T-helper 1 cell treated with Interleukin-12 subunit alpha and Interleukin-12 subunit beta and Interleukin-4 antibody, amounts not matched to agents 30 μg/mL and 1 μg/mL, for 36 hours (primary cell): ENCODE measurements around the gene ITIH1.
"Not testable (repeated sequence)": the region's sequence is repeated elsewhere in the genome, so short reads cannot be mapped to it uniquely, and the experiment has no call there.

Experiments used
- H3K27ac Mint-ChIP-seq: one replicate; pipeline ENCODE4 v1.8.0; 2021; ENCODE audit warnings: mild to moderate bottlenecking, mixed read lengths
- H3K27me3 Mint-ChIP-seq: one replicate; pipeline ENCODE4 v1.8.0; 2021; ENCODE audit warnings: low read depth, mixed read lengths
- H3K36me3 Mint-ChIP-seq: one replicate; pipeline ENCODE4 v1.8.0; 2021; ENCODE audit warnings: low read depth, mixed read lengths
- H3K4me1 Mint-ChIP-seq: one replicate; pipeline ENCODE4 v1.8.0; 2021; ENCODE audit warnings: low read depth, mixed read lengths
- H3K4me3 Mint-ChIP-seq: one replicate; pipeline ENCODE4 v1.8.0; 2021; ENCODE audit warnings: mild to moderate bottlenecking, moderate library complexity, mixed read lengths
- H3K9me3 Mint-ChIP-seq: one replicate; pipeline ENCODE4 v1.8.0; 2021; ENCODE audit warnings: mixed read lengths

ITIH1 gene, protein sequence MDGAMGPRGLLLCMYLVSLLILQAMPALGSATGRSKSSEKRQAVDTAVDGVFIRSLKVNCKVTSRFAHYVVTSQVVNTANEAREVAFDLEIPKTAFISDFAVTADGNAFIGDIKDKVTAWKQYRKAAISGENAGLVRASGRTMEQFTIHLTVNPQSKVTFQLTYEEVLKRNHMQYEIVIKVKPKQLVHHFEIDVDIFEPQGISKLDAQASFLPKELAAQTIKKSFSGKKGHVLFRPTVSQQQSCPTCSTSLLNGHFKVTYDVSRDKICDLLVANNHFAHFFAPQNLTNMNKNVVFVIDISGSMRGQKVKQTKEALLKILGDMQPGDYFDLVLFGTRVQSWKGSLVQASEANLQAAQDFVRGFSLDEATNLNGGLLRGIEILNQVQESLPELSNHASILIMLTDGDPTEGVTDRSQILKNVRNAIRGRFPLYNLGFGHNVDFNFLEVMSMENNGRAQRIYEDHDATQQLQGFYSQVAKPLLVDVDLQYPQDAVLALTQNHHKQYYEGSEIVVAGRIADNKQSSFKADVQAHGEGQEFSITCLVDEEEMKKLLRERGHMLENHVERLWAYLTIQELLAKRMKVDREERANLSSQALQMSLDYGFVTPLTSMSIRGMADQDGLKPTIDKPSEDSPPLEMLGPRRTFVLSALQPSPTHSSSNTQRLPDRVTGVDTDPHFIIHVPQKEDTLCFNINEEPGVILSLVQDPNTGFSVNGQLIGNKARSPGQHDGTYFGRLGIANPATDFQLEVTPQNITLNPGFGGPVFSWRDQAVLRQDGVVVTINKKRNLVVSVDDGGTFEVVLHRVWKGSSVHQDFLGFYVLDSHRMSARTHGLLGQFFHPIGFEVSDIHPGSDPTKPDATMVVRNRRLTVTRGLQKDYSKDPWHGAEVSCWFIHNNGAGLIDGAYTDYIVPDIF

DNA sequence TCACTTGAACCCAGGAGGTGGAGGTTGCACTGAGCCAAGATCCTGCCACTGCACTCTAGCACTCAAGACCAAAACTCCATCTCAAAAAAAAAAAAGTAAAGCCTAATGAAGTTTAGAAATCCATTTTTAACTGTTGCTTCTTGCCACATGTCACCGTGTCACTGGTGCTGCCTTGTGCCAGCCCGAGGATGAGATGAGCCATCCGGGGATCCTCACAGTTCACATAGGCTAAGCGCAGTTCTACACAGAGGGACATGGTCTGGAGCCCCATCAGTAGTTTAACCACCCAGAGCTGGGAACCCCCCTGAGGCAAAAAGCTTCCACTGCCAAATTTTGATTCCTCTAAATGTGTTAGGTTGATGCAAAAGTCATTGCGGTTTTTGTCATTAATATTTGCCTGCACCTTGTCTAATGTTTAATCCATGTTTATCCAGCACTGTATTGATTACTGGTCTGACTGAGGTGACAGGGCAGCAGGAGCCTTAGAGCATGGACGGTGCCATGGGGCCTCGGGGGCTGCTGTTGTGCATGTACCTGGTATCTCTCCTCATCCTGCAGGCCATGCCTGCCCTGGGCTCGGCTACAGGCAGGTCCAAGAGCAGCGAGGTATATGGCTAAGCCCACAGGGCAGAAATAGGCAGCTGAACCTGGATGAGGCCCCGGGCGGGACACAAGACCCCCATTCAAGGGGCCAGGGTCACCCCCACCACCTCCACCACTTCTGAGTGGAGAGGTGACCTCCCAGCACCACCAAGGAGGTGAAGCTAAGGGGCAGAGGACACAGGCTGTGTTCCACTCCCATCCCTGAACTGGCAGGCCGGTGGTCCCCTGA is at the start of gene ITIH1:
Gene ITIH1 (plus strand): TSS at position 473 of the 832 bp plus-strand sequence. CDS start 17 bp downstream, at position 490.
- Mint-ChIP-seq H3K36me3 (no peaks in the 10 kb centered on the region), H3K27me3 (peaks cover 6% of the 10 kb centered on the region), H3K4me1 (no peaks in the 10 kb centered on the region), H3K27ac (no peak within 1 kb of the TSS), H3K4me3 (no peak within 1 kb of the TSS), H3K9me3 (no peaks in the 10 kb centered on the region)

DNA sequence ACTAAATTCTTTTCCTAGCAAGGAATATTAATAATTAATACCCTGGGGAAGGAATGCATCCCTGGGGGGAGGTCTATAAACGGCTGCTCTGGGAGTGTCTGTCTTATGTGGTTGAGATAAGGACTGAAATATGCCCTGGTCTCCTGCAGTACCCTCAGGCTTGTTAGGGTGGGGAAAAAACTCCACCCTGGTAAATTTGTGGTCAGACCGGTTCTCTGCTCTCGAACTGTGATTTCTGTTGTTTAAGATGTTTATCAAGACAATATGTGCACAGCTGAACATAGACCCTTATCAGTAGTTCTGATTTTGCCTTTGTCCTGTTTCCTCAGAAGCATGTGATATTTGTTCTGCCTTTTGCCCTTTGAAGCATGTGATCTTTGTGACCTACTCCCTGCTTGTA is 48.6 kb upstream of the ITIH1 start:
- H3K36me3 Mint-ChIP-seq = peaks cover 47% of the 10 kb centered on the region
- not testable (repeated sequence) for H3K27ac Mint-ChIP-seq, H3K4me3 Mint-ChIP-seq, H3K27me3 Mint-ChIP-seq, H3K4me1 Mint-ChIP-seq
- peaks cover 47% of the 10 kb centered on the region for H3K9me3 Mint-ChIP-seq

DNA sequence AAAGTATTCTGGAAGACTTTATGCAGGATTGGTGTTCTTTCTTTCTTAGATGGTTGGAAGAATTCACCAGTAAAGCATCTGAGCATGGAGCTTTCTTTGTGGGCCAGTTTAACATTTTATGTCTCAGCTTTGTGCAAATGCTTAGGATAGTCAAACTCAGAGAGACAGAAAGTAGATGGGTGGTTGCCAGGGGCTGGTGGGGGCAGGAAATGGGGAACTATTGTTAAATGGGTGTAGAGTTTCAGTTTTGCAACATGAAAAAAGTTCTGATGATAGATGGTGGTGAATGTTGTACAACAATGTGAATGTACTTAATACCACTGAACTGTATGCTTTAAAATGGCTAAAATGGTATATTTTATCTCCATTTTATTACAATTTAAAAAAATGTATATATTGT is 46.7 kb upstream of the ITIH1 start:
- H3K27ac Mint-ChIP-seq = peak overlapping the region; percentile 22
- H3K27me3 Mint-ChIP-seq = no peaks in the 10 kb centered on the region
- no peak overlapping the region for H3K4me3 Mint-ChIP-seq
- peaks cover 61% of the 10 kb centered on the region for H3K36me3 Mint-ChIP-seq
- peaks cover 8% of the 10 kb centered on the region for H3K4me1 Mint-ChIP-seq
- peaks cover 51% of the 10 kb centered on the region for H3K9me3 Mint-ChIP-seq

DNA sequence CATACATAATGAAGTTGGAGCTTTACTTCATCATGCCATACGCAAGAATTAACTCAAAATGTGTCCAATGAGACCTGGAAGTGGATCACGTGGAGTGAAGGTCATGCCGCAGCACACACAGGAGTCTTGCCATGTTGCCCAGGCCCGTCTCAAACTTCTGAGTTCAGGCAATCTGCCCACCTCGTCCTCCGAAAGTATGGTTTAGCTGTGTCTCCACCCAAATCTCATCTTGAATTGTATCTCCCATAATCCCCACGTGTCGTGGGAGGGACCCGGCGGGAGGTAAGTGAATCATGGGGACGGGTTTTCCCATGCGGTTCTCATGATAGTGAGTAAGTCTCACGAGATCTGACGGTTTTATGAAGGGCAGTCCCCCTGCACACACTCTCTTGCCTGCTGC is 45.8 kb upstream of the ITIH1 start:
- Mint-ChIP-seq H3K27ac (no peak overlapping the region), H3K36me3 (peaks cover 65% of the 10 kb centered on the region), H3K4me3 (no peak overlapping the region), H3K9me3 (peaks cover 51% of the 10 kb centered on the region), H3K4me1 (peaks cover 8% of the 10 kb centered on the region), H3K27me3 (no peaks in the 10 kb centered on the region)

DNA sequence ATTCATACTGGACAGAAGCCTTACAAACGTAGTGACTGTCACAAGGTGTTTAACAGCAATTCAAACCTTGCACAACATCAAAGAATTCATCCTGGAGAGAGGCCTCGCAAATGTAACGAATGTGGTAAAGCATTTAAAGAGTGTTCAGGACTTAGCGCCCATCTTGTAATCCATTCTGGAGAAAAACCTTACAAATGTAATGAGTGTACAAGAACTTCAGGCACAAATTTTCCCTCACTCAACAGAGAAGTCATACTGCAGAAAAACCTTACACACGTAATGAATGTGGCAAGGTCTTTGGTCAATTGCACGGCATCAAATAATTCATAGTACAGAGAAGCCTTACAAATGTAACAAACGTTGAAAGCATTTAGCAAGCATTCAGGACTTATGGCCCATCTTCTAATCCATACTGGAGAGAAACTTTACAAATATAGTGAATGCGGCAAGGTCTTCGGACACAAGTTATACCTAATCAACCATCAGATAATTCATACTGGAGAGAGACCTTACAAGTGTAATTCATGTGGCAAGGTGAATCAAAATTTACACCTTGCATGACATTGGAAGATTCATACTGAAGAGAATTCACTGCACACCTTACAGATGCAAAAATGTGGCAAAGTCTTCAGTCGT is 44.0 kb upstream of the ITIH1 start:
- peaks cover 67% of the 10 kb centered on the region for H3K36me3 Mint-ChIP-seq
- no peak overlapping the region for H3K27ac Mint-ChIP-seq
- peaks cover 8% of the 10 kb centered on the region for H3K4me1 Mint-ChIP-seq
- H3K4me3 Mint-ChIP-seq = no peak overlapping the region
- H3K9me3 Mint-ChIP-seq = peaks cover 44% of the 10 kb centered on the region
- no peaks in the 10 kb centered on the region for H3K27me3 Mint-ChIP-seq

DNA sequence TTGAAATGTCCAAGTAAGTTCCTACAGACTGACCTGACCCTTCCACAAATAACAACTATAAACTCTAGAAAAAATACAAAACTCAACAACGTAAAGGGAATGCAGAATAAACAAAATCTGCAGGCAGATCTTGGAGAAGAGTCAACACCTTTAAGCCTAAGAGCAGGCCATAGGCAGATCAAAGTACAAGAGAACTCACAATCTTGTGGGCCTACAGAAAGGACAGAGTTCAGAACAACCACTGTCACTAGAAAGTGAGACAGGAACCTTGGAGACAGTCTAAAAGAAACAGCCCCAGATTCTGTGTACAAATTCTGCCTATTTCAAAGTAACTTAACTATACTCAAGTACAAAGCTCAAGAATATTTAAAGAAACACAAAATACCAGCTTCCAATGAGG is 37.7 kb upstream of the ITIH1 start:
- Mint-ChIP-seq H3K27ac (no peak overlapping the region), H3K4me1 (no peaks in the 10 kb centered on the region), H3K36me3 (peaks cover 29% of the 10 kb centered on the region), H3K27me3 (no peaks in the 10 kb centered on the region), H3K9me3 (peaks cover 4% of the 10 kb centered on the region), H3K4me3 (no peak overlapping the region)

DNA sequence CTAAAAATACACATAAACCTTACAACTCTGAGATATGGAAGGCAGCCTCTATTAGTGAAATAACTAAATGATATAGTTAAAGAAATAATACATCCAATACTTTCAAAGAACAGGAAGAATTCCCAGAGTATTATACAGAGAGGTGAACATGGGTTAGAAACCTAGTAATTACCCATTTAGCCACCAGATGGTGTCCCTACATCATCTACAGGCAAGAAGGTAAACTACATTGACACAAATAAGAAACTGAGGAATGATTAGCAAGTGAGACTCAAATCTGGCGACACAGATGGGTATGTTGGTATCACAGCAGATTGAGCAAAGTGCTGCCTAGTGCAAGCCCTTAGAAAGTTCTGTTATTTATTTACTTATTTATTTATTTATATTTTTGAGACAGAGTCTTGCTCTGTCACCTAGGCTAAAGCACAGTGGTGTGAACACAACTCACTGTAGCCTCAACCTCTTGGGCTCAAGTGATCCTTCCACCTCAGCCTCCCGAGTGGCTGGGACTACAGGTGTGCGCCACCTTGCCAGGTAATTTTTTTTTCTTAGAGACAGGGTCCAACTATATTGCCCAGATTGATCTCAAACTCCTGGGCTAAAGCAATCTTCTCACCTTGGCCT is 34.9 kb upstream of the ITIH1 start:
- Mint-ChIP-seq H3K4me3 (no peak overlapping the region), H3K4me1 (no peaks in the 10 kb centered on the region), H3K36me3 (peaks cover 22% of the 10 kb centered on the region), H3K27ac (no peak overlapping the region), H3K27me3 (no peaks in the 10 kb centered on the region), H3K9me3 (no peaks in the 10 kb centered on the region)

DNA sequence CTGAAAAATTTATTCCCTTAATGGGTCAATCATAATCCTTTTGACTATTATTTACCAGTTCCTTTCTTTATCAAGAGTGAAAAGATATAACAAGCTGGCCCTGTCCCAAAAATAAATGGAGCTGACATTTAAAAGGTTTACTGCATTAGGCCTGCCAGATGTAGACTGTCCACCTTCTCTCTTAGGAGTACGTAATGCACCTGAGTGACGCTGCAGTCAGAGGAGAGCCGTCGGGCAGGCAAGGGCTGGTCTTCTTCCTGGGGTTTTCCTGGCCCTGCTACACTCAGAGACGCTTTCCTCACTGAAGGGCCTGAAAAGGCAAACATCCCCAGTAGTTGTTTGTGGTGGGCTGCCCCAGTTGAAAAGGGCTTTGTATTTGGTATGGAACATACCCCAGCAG is 34.2 kb upstream of the ITIH1 start:
- Mint-ChIP-seq H3K27ac (no peak overlapping the region), H3K4me3 (no peak overlapping the region), H3K27me3 (no peaks in the 10 kb centered on the region), H3K36me3 (peaks cover 22% of the 10 kb centered on the region), H3K4me1 (no peaks in the 10 kb centered on the region), H3K9me3 (no peaks in the 10 kb centered on the region)

DNA sequence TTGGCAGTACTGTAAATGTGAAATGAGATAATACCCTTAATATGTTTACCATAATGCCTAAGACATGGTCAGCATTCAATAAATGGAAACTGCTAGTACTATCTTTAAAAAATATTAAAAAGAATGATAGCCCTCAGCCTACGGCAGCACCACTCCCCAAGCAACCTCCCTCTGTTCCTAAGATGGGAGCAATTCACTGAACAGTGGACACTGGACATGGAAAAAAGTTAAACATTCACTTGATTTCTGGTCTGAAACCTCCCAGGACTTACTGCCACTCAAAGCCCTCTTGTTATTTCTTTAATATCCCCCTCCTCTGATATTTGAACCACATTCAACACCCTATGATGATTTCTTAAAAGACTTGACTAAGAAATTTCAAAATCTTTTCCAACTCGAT is 33.7 kb upstream of the ITIH1 start:
- H3K27me3 Mint-ChIP-seq = no peaks in the 10 kb centered on the region
- H3K4me3 Mint-ChIP-seq = no peak overlapping the region
- no peaks in the 10 kb centered on the region for H3K4me1 Mint-ChIP-seq
- no peak overlapping the region for H3K27ac Mint-ChIP-seq
- H3K36me3 Mint-ChIP-seq = peaks cover 25% of the 10 kb centered on the region
- H3K9me3 Mint-ChIP-seq = no peaks in the 10 kb centered on the region

DNA sequence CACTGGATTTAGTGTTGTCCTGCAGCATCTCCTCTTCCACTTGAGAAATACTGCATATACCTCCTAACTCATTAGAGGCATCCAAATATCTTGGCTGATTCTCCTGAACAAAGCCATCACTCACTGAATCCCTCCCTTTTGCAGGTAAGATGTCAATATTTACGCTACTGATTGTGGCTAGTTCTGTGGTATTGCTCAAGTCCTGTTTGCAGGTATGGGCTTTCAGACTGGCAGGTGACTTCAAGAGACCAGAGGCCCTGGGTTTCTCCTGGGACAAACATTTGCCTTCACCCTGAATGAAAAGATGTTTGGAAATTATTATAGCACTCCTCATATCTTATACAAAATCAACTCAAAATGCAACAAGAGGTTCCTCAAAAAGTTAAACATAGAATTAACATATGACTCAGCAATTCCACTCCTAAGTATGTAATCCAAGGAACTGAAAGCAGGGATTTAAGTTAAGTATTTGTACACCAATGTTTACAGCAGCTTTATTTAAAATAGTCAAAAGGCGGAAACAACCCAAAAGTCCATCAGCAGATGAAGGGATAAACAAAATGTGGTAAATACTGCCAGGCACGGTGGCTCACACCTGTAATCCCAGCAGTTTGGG is 25.2 kb upstream of the ITIH1 start:
- Mint-ChIP-seq H3K27me3 (no peaks in the 10 kb centered on the region), H3K4me3 (no peak overlapping the region), H3K4me1 (no peaks in the 10 kb centered on the region), H3K36me3 (peaks cover 20% of the 10 kb centered on the region), H3K9me3 (no peaks in the 10 kb centered on the region), H3K27ac (no peak overlapping the region)

DNA sequence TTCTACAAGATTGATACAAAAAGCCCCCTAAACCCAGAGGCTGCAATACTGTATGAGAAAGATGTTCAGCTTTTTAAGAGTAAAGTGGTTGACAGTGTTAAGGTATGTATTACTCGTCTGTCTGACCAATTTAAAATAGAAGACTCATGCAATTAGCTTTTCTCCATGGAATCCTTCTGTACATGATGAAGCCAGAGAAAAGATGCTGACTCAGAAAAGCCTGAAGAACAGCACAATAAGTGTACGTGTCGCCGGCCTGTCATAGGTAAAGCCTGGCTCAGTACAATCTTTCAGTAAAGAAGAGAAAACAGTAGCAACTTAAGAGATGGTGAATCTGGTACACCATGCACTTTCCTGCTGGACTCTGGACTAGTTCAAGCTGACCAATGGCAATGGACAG is 23.0 kb upstream of the ITIH1 start:
- H3K27me3 Mint-ChIP-seq = no peaks in the 10 kb centered on the region
- H3K4me1 Mint-ChIP-seq = peaks cover 1% of the 10 kb centered on the region
- H3K4me3 Mint-ChIP-seq = no peak overlapping the region
- no peaks in the 10 kb centered on the region for H3K9me3 Mint-ChIP-seq
- H3K27ac Mint-ChIP-seq = no peak overlapping the region
- peaks cover 20% of the 10 kb centered on the region for H3K36me3 Mint-ChIP-seq

DNA sequence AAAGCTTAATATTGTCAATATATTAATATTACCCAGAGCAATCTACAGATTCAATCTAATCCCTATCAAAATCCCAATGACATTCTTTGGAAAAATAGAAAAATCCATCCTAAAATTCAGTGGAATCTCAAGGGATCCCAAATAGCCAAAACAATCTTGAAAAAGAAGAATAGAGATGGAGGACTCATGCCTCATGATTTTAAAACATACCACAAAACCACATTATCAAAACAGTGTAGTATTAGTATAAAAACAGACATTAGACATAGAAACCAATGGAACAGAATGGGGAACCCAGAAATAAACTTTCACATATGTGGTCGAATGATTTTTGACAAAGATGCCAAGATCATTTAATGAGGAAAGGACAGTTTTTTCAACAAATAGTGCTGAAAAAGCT is 21.3 kb upstream of the ITIH1 start:
- Mint-ChIP-seq H3K4me3 (no peak overlapping the region), H3K27me3 (no peaks in the 10 kb centered on the region), H3K9me3 (no peaks in the 10 kb centered on the region), H3K27ac (no peak overlapping the region), H3K36me3 (peaks cover 30% of the 10 kb centered on the region), H3K4me1 (peaks cover 3% of the 10 kb centered on the region)

DNA sequence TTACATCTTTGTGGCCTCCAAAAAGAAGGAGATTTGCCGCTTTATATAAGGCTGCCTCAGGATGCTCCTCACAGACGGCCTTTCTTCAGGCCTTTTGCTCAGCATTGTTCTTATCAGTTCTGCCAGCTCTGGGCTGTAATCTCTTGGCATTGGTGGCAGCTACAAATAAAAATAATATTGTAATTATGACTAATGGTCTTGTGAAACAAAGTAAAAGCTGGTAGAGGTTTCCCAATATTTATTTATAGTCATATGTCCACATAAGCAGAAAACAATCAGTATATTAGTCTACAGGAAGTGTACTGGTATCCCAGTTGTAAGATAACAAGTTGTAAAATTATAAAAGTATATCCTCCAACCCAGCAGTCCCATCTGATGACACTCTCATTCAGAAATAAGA is 13.9 kb upstream of the ITIH1 start:
- H3K27me3 Mint-ChIP-seq = no peaks in the 10 kb centered on the region
- H3K4me3 Mint-ChIP-seq = no peak overlapping the region
- peaks cover 3% of the 10 kb centered on the region for H3K4me1 Mint-ChIP-seq
- H3K27ac Mint-ChIP-seq = no peak overlapping the region
- H3K36me3 Mint-ChIP-seq = peaks cover 26% of the 10 kb centered on the region
- H3K9me3 Mint-ChIP-seq = no peaks in the 10 kb centered on the region
